Smooth muscle cell (in vitro differentiated cells): ENCODE measurements around the gene TPM1. TPM values are rescaled to one million over a fixed set of nuclear protein-coding genes. Genes with fewer than 3 reads are reported as not detected.

Source experiments
- DNase-seq: peaks from one replicate; lab custom pipeline; 2025; ENCODE audit not compliant: unreplicated experiment; lab: John Stamatoyannopoulos, UW
- H2AFZ ChIP-seq: fragments of 200-600 bp; sonication (generic); 2 replicates; pipeline ENCODE4 v1.6.0; 2016; ENCODE audit warnings: antibody characterized with exemption, low read depth, mild to moderate bottlenecking
- H3F3A ChIP-seq: fragments of 200-600 bp; sonication (generic); 2 replicates; pipeline ENCODE4 v1.6.0; 2017; ENCODE audit warnings: antibody characterized with exemption, low read depth
- H3K27ac ChIP-seq: fragments of 200-600 bp; sonication (generic); 2 replicates; pipeline ENCODE4 v1.5.1; 2016; ENCODE audit warnings: low read depth, mild to moderate bottlenecking
- H3K27me3 ChIP-seq: fragments of 200-600 bp; sonication (generic); 2 replicates; pipeline ENCODE4 v1.6.1; 2016; ENCODE audit warnings: low read depth, mild to moderate bottlenecking
- H3K36me3 ChIP-seq: fragments of 200-600 bp; sonication (generic); 2 replicates; pipeline ENCODE4 v1.5.1; 2016; ENCODE audit warnings: low read depth
- H3K4me1 ChIP-seq: fragments of 200-600 bp; sonication (generic); 2 replicates; pipeline ENCODE4 v1.5.1; 2016; ENCODE audit warnings: low read depth
- H3K4me2 ChIP-seq: fragments of 200-600 bp; sonication (generic); 2 replicates; pipeline ENCODE4 v1.6.0; 2016; ENCODE audit warnings: mild to moderate bottlenecking
- H3K4me3 ChIP-seq: fragments of 200-600 bp; sonication (generic); 2 replicates; pipeline ENCODE4 v1.5.1; 2016; ENCODE audit warnings: mild to moderate bottlenecking
- H3K79me2 ChIP-seq: fragments of 200-600 bp; sonication (generic); 2 replicates; pipeline ENCODE4 v1.6.0; 2016; ENCODE audit warnings: low read depth, mild to moderate bottlenecking
- H3K9ac ChIP-seq: fragments of 200-600 bp; sonication (generic); 2 replicates; pipeline ENCODE4 v1.6.0; 2016; ENCODE audit warnings: low read depth
- H3K9me3 ChIP-seq: fragments of 200-600 bp; sonication (generic); replicated peaks from 2 replicates; pipeline ENCODE4 v1.5.1; 2016; ENCODE audit warnings: low read depth
- H4K20me1 ChIP-seq: fragments of 200-600 bp; sonication (generic); 2 replicates; pipeline ENCODE4 v1.6.0; 2016; ENCODE audit warnings: low read depth
- CTCF ChIP-seq: fragments of 200-600 bp; sonication (generic); IDR thresholded peaks from 2 replicates; pipeline ENCODE4 v1.5.1; 2017; ENCODE audit warnings: borderline replicate concordance, mild to moderate bottlenecking, antibody characterized with exemption; ENCODE audit not compliant: insufficient read depth, poor library complexity, severe bottlenecking
- WGBS: methylation state at CpG from one replicate; pipeline ENCODE4 v1.1.7; 2016; ENCODE audit warnings: low lambda C conversion rate; 5-methylcytosine and 5-hydroxymethylcytosine counted together
- polyA plus RNA-seq: library from polyadenylated mRNA; unstranded; fragments of >200 nt; fragmentation: Nextera tagmentation; extraction: Ambion mirVana; gene quantifications from 2 replicates; pipeline ENCODE4 v1.2.1, GENCODE V29; 2016
- total RNA-seq: library from RNA; depleted of rRNA; stranded (reverse); fragments of >200 nt; gene quantifications from 2 replicates; pipeline ENCODE4 v1.2.3, GENCODE V29; 2014

The TPM1 gene
- total and polyA plus RNA-seq, 2 experiments from 2014 or later, result 1,694 to 1,915 TPM

GRCh38 chr15:63060699-63061098 is 18.2 kb downstream of the TPM1 start:
- TF ChIP-seq CTCF, result no peak
- H3K36me3 ChIP-seq, result peaks cover 57% of the 10 kb centered on the region
- no peaks in the 10 kb centered on the region for H3K9me3 ChIP-seq
- H3K9ac ChIP-seq, result no peak overlapping the region
- H3K4me2 ChIP-seq, result no peak overlapping the region
- no peaks in the 10 kb centered on the region for H3K27me3 ChIP-seq
- WGBS, result 97% methylated on average over 10 of the region's 10 CpGs
- peaks cover 100% of the 10 kb centered on the region for H4K20me1 ChIP-seq
- no peaks in the 10 kb centered on the region for H3K4me1 ChIP-seq
- no peak overlapping the region for H2AFZ ChIP-seq
- peak overlapping the region; percentile 80 for H3K27ac ChIP-seq
- peaks cover 95% of the 10 kb centered on the region for H3F3A ChIP-seq
- DNase-seq, result no peak
- H3K79me2 ChIP-seq, result peaks cover 3% of the 10 kb centered on the region
- H3K4me3 ChIP-seq, result no peak overlapping the region

DNA sequence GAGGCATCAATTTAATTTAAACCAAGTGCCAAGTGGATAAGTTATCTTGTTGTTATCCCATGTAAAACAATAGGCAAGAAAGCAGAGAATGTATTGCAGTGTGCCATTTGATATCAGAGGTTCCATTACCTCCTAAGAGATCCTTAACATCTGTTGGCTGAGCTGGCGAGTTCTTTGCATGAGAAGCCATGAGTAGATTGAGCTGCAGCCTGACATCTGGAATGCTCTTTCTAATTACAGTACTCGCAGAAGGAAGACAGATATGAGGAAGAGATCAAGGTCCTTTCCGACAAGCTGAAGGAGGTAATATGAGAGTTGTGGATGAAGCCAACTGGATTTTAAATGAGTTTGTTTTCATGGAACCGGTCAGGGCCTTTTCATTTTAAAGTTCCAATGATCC is 19.4 kb downstream of the TPM1 start:
- H2AFZ ChIP-seq, result no peak overlapping the region
- H3K27ac ChIP-seq, result peak overlapping the region; percentile 80
- no peaks in the 10 kb centered on the region for H3K4me1 ChIP-seq
- H3K9ac ChIP-seq, result no peak overlapping the region
- 68% methylated on average over 4 of the region's 4 CpGs for WGBS
- peaks cover 67% of the 10 kb centered on the region for H3K36me3 ChIP-seq
- no peaks in the 10 kb centered on the region for H3K27me3 ChIP-seq
- H3K4me2 ChIP-seq, result no peak overlapping the region
- no peak for TF ChIP-seq CTCF
- H3K4me3 ChIP-seq, result no peak overlapping the region
- no peak for DNase-seq
- peaks cover 100% of the 10 kb centered on the region for H4K20me1 ChIP-seq
- H3F3A ChIP-seq, result peaks cover 97% of the 10 kb centered on the region
- H3K9me3 ChIP-seq, result no peaks in the 10 kb centered on the region
- H3K79me2 ChIP-seq, result peaks cover 3% of the 10 kb centered on the region

DNA sequence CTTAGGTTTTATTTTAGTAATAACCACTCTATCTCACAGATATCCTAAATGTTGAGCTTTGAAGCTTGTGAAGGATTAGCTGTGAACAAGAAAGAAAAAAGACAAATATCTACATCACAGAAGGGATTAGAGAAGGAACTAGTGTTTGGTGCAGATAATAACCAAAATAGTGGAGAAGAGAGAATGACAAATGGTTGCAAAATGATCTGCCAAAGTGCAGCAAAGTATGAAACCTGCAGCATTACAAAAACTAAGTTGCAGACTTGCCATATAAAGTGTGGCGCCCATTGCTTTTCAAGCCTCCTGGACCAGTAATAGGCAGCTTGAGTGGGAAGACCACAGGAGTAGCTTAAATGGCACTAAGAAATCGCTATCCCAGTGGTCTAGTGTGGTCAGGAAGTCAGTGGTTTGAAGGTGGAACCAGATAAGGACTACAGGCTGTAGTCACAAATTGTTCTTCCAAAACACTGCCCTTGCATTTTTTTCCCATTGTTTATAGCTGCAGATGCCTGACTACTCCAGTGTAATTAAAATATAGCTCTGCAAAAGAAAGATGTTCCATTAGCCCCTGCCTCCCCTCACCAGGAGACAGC is 20.7 kb downstream of the TPM1 start:
- TF ChIP-seq CTCF, result no peak
- Histone ChIP-seq H3K4me3 (no peak overlapping the region), H2AFZ (no peak overlapping the region), H3K27ac (peak overlapping the region; percentile 80), H3K79me2 (no peaks in the 10 kb centered on the region), H3K9me3 (no peaks in the 10 kb centered on the region), H3K27me3 (no peaks in the 10 kb centered on the region), H3K4me2 (no peak overlapping the region), H3K36me3 (peaks cover 64% of the 10 kb centered on the region), H4K20me1 (peaks cover 100% of the 10 kb centered on the region), H3K9ac (no peak overlapping the region), H3K4me1 (no peaks in the 10 kb centered on the region), H3F3A (peaks cover 97% of the 10 kb centered on the region)
- no peak for DNase-seq
- WGBS, result 93% methylated on average over 2 of the region's 2 CpGs

DNA sequence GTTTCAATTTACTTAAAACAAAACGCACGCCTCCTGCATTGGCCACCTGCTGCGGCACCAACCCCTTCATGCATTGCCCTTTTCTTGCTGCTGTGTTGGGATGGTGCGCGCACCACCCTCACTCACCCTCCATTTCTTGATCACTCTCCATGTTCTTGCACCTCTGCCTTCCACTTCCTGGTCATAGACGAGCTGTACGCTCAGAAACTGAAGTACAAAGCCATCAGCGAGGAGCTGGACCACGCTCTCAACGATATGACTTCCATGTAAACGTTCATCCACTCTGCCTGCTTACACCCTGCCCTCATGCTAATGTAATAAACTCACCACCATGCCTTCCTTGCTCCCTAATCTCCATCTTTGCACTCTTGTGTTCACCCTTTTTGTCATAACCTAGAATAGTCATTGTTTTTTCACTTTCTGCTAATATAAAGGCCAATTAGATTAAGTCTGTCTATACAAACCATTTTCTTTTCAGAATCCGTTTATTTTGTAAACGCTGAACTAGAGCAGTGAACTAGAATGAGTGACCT is 21.4 kb downstream of the TPM1 start:
- peak overlapping the region; percentile 68 for H3K27ac ChIP-seq
- no peak for DNase-seq
- H3K9ac ChIP-seq, result no peak overlapping the region
- 95% methylated on average over 13 of the region's 13 CpGs for WGBS
- no peak for TF ChIP-seq CTCF
- H3K36me3 ChIP-seq, result peaks cover 63% of the 10 kb centered on the region
- no peaks in the 10 kb centered on the region for H3K4me1 ChIP-seq
- H2AFZ ChIP-seq, result no peak overlapping the region
- peaks cover 95% of the 10 kb centered on the region for H3F3A ChIP-seq
- no peak overlapping the region for H3K4me2 ChIP-seq
- H3K79me2 ChIP-seq, result no peaks in the 10 kb centered on the region
- H4K20me1 ChIP-seq, result peaks cover 98% of the 10 kb centered on the region
- no peak overlapping the region for H3K4me3 ChIP-seq
- H3K9me3 ChIP-seq, result no peaks in the 10 kb centered on the region
- no peaks in the 10 kb centered on the region for H3K27me3 ChIP-seq
